Epithelial cell of esophagus (primary cell): ENCODE data around the gene TIMM23B.
"Not testable (repeated sequence)": the region's sequence is repeated elsewhere in the genome, so short reads cannot be mapped to it uniquely, and the experiment has no call there.

Experiments used
- DNase-seq: peaks from one replicate; pipeline ENCODE4 v3.0.0; 2010; ENCODE audit warnings: low read depth
- H3K4me3 ChIP-seq: 2 replicates; pipeline ENCODE4 v1.5.1; 2011; ENCODE audit warnings: mild to moderate bottlenecking, low read length, control low read depth
- CTCF ChIP-seq: IDR thresholded peaks from 2 replicates; pipeline ENCODE4 v1.5.1; 2011; ENCODE audit warnings: low read depth, mild to moderate bottlenecking, low read length, control low read depth, inconsistent platforms; ENCODE audit not compliant: insufficient read depth; ENCODE audit errors: missing control alignments

TIMM23B gene

DNA sequence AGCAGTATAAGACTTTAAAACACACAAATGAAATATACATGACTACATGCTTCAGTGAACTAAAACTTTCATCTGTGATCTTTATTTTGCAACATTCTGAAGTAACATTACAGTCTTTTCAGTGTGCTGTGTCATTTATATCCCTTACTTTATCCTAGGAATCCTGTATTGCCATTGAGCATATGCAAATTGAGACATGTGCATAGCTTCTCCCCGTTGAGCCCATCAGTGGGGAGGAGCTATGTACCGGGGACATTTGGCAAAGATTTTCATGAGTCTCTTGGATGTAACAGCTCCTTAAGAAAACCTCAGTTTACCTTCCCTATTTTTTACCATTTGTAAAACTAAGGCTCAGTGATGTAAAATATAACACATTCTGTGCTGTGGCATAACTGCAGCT is 29.6 kb downstream of the TIMM23B start:
- not testable (repeated sequence) for H3K4me3 ChIP-seq

DNA sequence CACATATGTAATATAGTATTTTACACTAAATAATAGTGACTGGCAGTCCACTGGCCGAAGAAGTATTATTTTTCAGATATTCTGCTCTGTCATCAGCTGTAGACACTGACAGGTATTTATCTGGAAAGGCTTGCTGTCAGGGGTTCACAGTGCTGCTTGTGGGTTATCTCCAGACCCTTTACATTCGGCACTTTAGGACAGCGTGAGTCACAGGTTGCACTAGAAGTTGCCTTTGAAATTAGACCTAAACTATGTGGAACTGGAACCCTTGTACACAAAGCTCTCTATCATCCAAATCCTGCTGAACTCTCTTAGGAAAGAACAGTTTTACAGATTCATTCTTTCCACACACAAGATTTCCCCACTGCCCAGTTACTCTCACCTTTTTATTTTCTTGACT is 30.2 kb downstream of the TIMM23B start:
- DNase-seq, H3K4me3 ChIP-seq: not testable (repeated sequence)

More for the DNA sequence above, 29.6 kb downstream of the TIMM23B start:
- not testable (repeated sequence) for DNase-seq

DNA sequence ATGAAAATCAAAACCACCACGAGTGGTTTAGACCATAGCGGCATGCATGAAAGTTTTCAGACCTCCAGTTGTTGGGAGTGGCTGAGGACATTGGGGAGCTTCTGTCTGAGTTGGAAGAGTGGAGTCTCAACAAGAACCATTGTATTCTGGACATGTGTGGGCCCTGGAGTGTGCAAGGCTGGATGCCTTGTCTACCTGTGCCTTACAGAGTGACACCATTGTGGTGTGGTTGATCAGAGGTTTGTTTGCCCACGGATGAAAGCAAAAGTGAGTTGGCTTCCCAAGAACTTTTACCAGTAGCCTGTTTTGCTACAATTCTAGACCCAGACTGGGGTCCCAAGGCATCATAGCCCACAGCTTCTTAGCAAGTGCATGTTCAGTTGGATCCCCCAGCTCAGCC is 35.9 kb downstream of the TIMM23B start:
- H3K4me3 ChIP-seq, DNase-seq: not testable (repeated sequence)

DNA sequence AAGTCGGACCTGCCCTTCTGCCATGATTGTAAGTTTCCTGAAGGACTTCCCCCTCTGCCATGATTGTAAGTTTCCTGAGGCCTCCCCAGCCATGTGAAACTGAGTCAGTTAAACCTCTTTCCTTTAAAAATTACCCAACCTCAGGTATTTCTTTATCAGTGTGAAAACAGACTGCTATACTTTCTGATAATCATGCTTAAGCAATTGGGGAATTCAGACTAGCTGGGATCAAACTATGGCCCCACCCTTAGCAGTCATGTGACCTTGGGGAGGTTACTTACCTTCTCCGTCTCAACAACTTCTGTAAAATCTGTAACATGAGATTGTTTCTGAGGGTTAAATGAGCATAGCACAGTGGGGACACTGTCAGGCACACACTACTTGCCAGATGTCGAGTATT is 45.4 kb downstream of the TIMM23B start:
- not testable (repeated sequence) for DNase-seq, H3K4me3 ChIP-seq

GRCh38 chr10:49988376-49988775 is 46.5 kb downstream of the TIMM23B start, which contains the start of gene AGAP6:
Gene AGAP6, plus strand, starts transcription at chr10:49988406. Its CDS starts 310 bp downstream, at chr10:49988716.
- not testable (repeated sequence) for DNase-seq, H3K4me3 ChIP-seq

GRCh38 chr10:49995321-49995720 is 53.5 kb downstream of the TIMM23B start:
- H3K4me3 ChIP-seq, DNase-seq: not testable (repeated sequence)

- DNase-seq, H3K4me3 ChIP-seq: not testable (repeated sequence)
Observed at GRCh38 chr10:50014024-50014423, 72.2 kb downstream of the TIMM23B start.

DNA sequence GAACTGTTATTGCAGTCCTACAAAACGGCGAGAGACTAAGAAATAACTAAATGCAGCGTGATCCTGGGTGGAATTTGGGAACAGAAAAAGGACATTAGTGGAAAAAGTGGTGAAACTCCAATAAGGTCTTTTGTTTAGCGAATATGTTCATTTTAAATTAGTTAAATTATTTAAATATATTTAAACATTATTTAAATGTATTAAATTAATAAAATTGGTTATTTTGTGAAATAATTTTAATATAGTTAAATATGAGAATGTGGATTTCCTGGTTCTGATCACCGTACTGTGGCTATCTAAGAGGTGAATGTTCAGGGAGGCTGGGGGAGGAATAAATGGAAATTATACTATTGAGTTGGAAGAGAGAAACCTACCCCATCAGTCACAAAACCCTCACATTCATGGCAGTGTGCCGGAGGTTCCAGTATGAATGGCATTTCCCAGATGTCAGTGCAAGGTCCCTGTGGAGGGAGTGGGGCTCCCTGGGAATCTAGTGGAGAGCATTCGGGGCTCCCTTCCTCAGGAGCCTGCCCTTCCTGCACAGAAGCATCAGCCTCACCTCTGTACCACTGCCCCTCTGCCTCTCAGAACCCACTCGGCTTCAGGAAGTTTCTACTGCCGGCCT is 73.9 kb downstream of the TIMM23B start:
- not testable (repeated sequence) for DNase-seq, H3K4me3 ChIP-seq

DNA sequence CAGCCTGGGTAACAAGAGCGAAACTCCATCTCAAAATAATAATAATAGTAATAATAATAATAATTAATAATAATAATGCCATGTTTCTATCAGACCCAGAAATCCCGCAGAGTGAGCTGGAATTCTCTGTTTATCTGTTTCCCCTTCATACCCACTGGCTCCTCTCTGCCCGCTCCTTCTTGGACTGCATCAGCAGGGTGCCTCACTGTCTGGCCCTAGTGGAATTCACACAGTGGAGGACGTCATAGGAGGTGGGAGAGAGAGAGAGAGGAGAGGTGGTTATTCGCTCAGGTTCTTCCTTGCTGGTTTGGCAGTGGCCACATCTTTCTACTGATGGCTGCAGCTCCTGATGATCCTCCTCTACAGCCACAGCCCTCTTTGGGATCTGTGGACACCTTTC is 75.1 kb downstream of the TIMM23B start:
- not testable (repeated sequence) for DNase-seq, H3K4me3 ChIP-seq

DNA sequence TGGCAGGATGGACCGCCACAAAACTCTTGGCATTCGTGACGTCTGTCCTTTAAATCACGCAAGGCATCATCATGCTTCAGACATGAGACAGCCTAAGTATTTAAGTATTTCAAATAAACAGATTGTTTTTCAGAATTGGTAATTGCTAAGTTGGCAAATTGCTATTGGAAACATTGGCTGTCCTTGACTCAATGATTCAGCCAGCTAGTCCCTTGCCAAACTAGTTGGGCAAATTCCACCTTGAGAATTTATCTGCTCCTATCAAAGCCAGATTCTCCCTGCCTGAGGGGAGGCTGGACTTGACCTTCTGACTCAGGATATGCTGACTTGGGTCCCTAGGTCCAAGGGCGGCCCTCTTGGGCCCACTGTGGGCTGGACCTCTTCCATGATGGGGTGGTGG is 75.8 kb downstream of the TIMM23B start:
- DNase-seq, H3K4me3 ChIP-seq: not testable (repeated sequence)

- not testable (repeated sequence) for H3K4me3 ChIP-seq, DNase-seq
Observed at GRCh38 chr10:50019279-50019678, 77.4 kb downstream of the TIMM23B start.

GRCh38 chr10:50020451-50021024 is 78.7 kb downstream of the TIMM23B start:
- not testable (repeated sequence) for DNase-seq, H3K4me3 ChIP-seq

- TF ChIP-seq CTCF: no peak
- no peak for DNase-seq
- no peak overlapping the region for H3K4me3 ChIP-seq
Observed at GRCh38 chr10:50021646-50022045, 79.8 kb downstream of the TIMM23B start.
